ENCODE results near the gene CCL26. TPM values are rescaled to one million over a fixed set of nuclear protein-coding genes. Genes with fewer than 3 reads are reported as not detected.

Gene CCL26
- total RNA-seq, 1 donor from 2014 or later = not detected

DNA sequence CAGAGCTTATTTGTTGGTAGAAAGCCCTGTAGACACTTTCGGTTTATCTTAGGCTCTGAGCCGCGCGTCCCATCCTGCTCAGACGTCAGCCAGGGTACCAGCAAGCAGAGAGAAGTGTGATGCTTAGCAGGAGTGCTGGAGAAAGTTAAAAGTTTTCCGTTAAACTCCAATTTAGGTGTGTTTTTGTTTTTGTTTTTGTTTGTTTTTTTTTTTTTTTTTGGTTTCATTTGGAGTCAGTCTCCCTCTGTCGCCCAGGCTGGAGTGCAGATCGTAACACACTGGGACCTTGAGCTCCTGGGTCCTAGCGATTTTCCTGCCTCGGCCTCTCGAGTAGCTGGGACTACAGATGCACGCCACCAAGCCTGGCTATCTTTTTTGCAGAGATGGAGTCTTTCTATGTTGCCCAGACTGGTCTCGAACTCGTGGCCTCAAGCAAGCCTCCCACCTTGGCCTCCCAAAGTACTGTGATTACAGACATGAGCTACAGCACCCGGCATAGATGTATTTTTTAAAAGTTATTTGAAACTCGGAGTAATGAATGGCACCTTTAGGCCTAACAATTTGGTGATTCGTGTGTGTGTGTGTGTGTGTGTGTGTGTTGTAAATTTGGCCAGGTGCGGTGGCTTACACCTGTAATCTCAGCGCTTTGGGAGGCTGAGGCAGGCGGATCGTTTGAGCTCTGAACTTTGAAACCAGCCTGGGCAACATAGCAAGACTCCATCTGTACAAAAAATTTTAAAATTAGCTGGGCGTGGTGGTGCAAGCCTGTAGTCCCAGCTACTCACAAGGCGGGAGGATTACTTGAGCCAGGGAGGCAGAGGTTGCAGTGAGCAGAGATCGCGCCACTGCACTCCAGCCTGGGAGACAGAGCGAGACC, 32.0 kb downstream of the CCL26 start:
- H3K27me3 Mint-ChIP-seq (ENCODE audit: low read depth) = peaks cover 1% of the 10 kb centered on the region
- DNase-seq (ENCODE audit: low spot score) = no peak
- peak overlapping the region; percentile 97 for H3K27ac Mint-ChIP-seq (ENCODE audit: unreplicated experiment)
- no peaks in the 10 kb centered on the region for H3K36me3 Mint-ChIP-seq (ENCODE audit: low read depth)
- no peak for TF ChIP-seq CTCF (IDR thresholded peaks at IDR 0.05)
- H3K9me3 Mint-ChIP-seq (ENCODE audit: low read depth) = no peaks in the 10 kb centered on the region
- peak overlapping the region; percentile 86 for H3K4me3 Mint-ChIP-seq (ENCODE audit: unreplicated experiment)
- H3K4me1 Mint-ChIP-seq (ENCODE audit: low read depth) = peaks cover 36% of the 10 kb centered on the region

DNA sequence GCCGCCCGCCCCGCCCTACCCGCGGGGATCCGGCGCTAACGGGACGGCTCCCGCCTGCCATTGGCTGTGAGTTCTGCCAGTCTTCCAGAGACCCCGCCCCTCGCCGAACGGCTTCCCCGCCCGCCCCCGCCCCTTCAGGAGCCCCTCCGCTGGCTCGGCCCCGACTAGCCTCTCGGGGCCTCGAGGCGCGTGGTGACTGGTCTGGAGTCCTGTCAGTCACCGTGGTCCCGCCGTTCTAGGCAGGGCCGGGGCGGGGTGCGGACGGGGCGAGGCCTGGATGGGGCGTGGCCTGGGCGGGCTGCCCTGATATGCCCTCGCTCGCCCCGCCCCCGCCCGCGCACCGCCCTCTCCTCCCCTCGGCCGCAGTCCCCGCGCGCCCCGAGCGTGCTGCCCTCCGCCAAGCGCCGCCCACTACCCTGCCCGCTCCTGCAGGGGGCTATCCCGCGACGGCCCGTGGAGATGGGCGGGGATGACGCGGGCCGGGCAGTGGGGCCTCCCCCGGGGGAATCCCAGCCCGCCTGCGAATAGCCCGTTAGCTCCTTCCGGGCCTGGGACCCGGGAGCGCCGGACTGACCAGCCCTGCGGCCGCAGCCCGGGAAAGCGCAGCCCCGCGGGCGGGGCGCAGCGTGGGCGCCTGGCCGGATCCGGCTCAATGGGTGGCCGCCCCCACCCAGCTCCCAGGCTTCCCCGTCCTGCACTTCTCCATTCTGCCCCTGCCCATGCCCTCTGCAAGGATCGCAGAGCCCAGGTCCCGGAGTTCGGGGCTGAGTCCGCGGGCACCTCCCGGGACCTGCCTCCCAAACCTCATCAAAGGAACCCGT, 32.8 kb downstream of the CCL26 start:
- peaks cover 43% of the 10 kb centered on the region for H3K4me1 Mint-ChIP-seq (ENCODE audit: low read depth)
- peak; percentile 42 for TF ChIP-seq CTCF (IDR thresholded peaks at IDR 0.05)
- H3K36me3 Mint-ChIP-seq (ENCODE audit: low read depth) = no peaks in the 10 kb centered on the region
- H3K4me3 Mint-ChIP-seq (ENCODE audit: unreplicated experiment) = peak overlapping the region; percentile 94
- no peaks in the 10 kb centered on the region for H3K9me3 Mint-ChIP-seq (ENCODE audit: low read depth)
- peak overlapping the region; percentile 97 for H3K27ac Mint-ChIP-seq (ENCODE audit: unreplicated experiment)
- H3K27me3 Mint-ChIP-seq (ENCODE audit: low read depth) = peaks cover 1% of the 10 kb centered on the region
- peak; percentile 100 for DNase-seq (ENCODE audit: low spot score)

DNA sequence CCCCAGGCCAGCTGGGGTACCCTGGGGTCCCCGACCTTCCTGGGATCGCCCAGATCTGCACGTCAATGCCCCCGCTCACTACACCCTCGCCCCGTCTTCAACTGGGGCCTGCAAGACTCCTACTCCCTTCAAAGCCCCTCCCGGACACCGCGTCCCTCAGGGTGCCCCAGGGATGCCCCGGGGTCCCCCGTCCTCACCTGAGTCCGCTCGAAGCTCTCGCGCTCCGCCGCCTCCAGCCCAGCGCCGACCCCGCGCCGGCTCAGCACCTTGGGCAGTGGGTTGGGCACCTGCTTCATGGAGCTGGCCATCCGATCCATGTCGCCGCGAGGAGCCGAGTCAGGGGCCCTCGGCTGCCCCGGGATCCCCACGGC, 33.4 kb downstream of the CCL26 start, which contains the start of gene HIP1:
HIP1 (minus strand) TSS at position 338 of the 371 bp plus-strand sequence; CDS start at position 317, 21 bp downstream.
- Mint-ChIP-seq H3K27ac (ENCODE audit: unreplicated experiment) (peak within 1 kb of the TSS; percentile 97), H3K36me3 (ENCODE audit: low read depth) (no peaks in the 10 kb centered on the region), H3K9me3 (ENCODE audit: low read depth) (no peaks in the 10 kb centered on the region), H3K27me3 (ENCODE audit: low read depth) (peaks cover 1% of the 10 kb centered on the region), H3K4me3 (ENCODE audit: unreplicated experiment) (peak within 1 kb of the TSS; percentile 94), H3K4me1 (ENCODE audit: low read depth) (peaks cover 43% of the 10 kb centered on the region)
- no peak for TF ChIP-seq CTCF (IDR thresholded peaks at IDR 0.05)
- no peak for DNase-seq (ENCODE audit: low spot score)

DNA sequence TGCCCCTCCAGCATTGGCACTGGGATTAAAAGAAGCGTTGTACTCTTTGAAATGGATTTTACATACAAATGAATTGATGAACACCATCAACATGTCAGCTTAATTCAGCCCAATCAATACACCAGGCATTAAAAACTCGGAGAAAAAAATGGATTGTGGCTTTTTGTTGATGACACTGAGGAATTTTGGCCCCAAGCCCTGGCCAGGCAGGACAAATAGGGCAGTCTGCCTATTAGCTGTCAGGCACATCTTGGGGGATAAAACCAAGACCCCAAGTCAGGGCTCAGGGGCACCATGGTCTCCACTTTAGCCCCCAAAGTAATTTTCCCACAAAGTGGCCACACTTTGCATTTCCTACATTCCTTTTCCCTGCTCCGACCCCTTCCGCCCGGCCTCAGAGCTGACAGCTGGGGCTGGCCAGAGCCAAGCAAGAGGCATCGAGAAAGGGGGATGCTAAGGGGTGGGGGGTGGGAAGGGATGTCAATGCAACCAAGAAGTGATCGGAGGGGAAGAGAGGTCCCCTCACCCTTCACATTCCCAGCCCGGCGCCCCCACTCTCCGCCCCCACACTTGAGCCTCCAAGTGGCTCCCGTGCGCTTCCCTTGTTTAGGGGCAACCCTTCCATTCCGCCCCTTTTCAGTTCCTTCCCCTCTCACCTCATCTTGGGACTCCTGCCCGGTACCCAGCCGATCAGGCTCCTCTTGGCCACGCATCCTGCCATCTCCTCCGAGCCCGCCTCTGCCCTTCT, 34.0 kb downstream of the CCL26 start:
- Mint-ChIP-seq H3K27me3 (ENCODE audit: low read depth) (no peaks in the 10 kb centered on the region), H3K4me1 (ENCODE audit: low read depth) (peaks cover 49% of the 10 kb centered on the region), H3K36me3 (ENCODE audit: low read depth) (no peaks in the 10 kb centered on the region), H3K27ac (ENCODE audit: unreplicated experiment) (peak overlapping the region; percentile 78), H3K9me3 (ENCODE audit: low read depth) (no peaks in the 10 kb centered on the region), H3K4me3 (ENCODE audit: unreplicated experiment) (peak overlapping the region; percentile 94)
- DNase-seq (ENCODE audit: low spot score) = no peak
- TF ChIP-seq CTCF (IDR thresholded peaks at IDR 0.05) = no peak
